ENCODE results near the gene PLEKHB1. TPM values are rescaled to one million over a fixed set of nuclear protein-coding genes. Genes with fewer than 3 reads are reported as not detected.
A peak's percentile ranks its signal among the peaks of the same experiment; 100 is the strongest.
"Not testable (repeated sequence)": the region's sequence is repeated elsewhere in the genome, so short reads cannot be mapped to it uniquely, and the experiment has no call there.

Gene PLEKHB1
- total and polyA plus RNA-seq, 7 donors: 0.33 to 13.7 (median 8.7) TPM

- Histone ChIP-seq H3K9me3 (no peaks in the 10 kb centered on the region), H3K4me1 (peaks cover 17% of the 10 kb centered on the region), H3K36me3 (ENCODE audit: insufficient read depth in 1 of 2, low read depth in 1 of 2) (no peaks in the 10 kb centered on the region), H3K4me3 (no peak overlapping the region), H3K27me3 (ENCODE audit: insufficient read depth in 3 of 3, low read length in 2 of 3) (no peaks in the 10 kb centered on the region), H3K27ac (peak overlapping the region; percentile 34)
- DNase-seq (no peak), ATAC-seq (peak in 3 of 4 donors; percentile 27 to 57 (median 51))
- no peak for TF ChIP-seq CTCF (IDR thresholded peaks at IDR 0.05)
- intact Hi-C loops (cut with DNase I): loop anchor here (5.0 kb wide), 2 partner anchors 188 to 268 kb away; no protein-coding TSS in a partner anchor
Measured at GRCh38 chr11:73664877-73665276, 18.5 kb downstream of the PLEKHB1 start.

- no peaks in the 10 kb centered on the region for H3K36me3 ChIP-seq (ENCODE audit: insufficient read depth in 1 of 2, low read depth in 1 of 2)
- no peak for ATAC-seq
- intact Hi-C loops (cut with DNase I): no loop called here
Measured at GRCh38 chr11:73667891-73668290, 21.5 kb downstream of the PLEKHB1 start.

GRCh38 chr11:73670808-73671207 is 24.4 kb downstream of the PLEKHB1 start:
- intact Hi-C loops (cut with DNase I): no loop called here
- Histone ChIP-seq H3K27ac (no peak overlapping the region), H3K4me3 (no peak overlapping the region), H3K36me3 (ENCODE audit: insufficient read depth in 1 of 2, low read depth in 1 of 2) (peaks cover 0 to 14% of the 10 kb centered on the region in 2 donors), H3K27me3 (ENCODE audit: insufficient read depth in 3 of 3, low read length in 2 of 3) (no peaks in the 10 kb centered on the region), H3K9me3 (no peaks in the 10 kb centered on the region), H3K4me1 (no peaks in the 10 kb centered on the region)
- no peak for TF ChIP-seq CTCF (IDR thresholded peaks at IDR 0.05)
- WGBS, 3 donors: 86 to 95% (median 93%) methylated on average over 3 of the region's 3 CpGs
- no peak for DNase-seq
- ATAC-seq: no peak

More at GRCh38 chr11:73667891-73668290, 21.5 kb downstream of the PLEKHB1 start:
- DNase-seq: no peak
- Histone ChIP-seq H3K9me3 (no peaks in the 10 kb centered on the region), H3K27me3 (ENCODE audit: insufficient read depth in 3 of 3, low read length in 2 of 3) (no peaks in the 10 kb centered on the region), H3K4me1 (peaks cover 12% of the 10 kb centered on the region), H3K27ac (no peak overlapping the region), H3K4me3 (no peak overlapping the region)
- TF ChIP-seq CTCF (IDR thresholded peaks at IDR 0.05): no peak
- WGBS, 3 donors: 88 to 92% (median 89%) methylated on average over 1 of the region's 1 CpG

GRCh38 chr11:73671701-73672100 is 25.3 kb downstream of the PLEKHB1 start:
- Histone ChIP-seq H3K36me3 (ENCODE audit: insufficient read depth in 1 of 2, low read depth in 1 of 2) (peaks cover 0 to 22% of the 10 kb centered on the region in 2 donors), H3K4me1 (no peaks in the 10 kb centered on the region), H3K27ac (no peak overlapping the region), H3K4me3 (no peak overlapping the region), H3K9me3 (no peaks in the 10 kb centered on the region), H3K27me3 (ENCODE audit: insufficient read depth in 3 of 3, low read length in 2 of 3) (no peaks in the 10 kb centered on the region)
- intact Hi-C loops (cut with DNase I): no loop called here
- WGBS, 3 donors: 62 to 70% (median 67%) methylated on average over 6 of the region's 6 CpGs
- ATAC-seq: peak; percentile 34 to 83 (median 74)
- no peak for DNase-seq
- no peak for TF ChIP-seq CTCF (IDR thresholded peaks at IDR 0.05)

- H3K4me3 ChIP-seq; H3K27me3 ChIP-seq (ENCODE audit: insufficient read depth in 3 of 3, low read length in 2 of 3); H3K9me3 ChIP-seq; H3K4me1 ChIP-seq; intact Hi-C loops (cut with DNase I); DNase-seq; H3K27ac ChIP-seq: not testable (repeated sequence)
- ATAC-seq: peak in 1 of 4 donors; percentile 42
- 46 to 73% (median 53%) methylated on average over 5 of the region's 5 CpGs for WGBS, 3 donors
- peaks cover 0 to 66% of the 10 kb centered on the region in 2 donors for H3K36me3 ChIP-seq (ENCODE audit: insufficient read depth in 1 of 2, low read depth in 1 of 2)
Measured at GRCh38 chr11:73676552-73676951, 30.2 kb downstream of the PLEKHB1 start.
